HepG2 (cell line): ENCODE data around the gene HHEX. TPM values are rescaled to one million over a fixed set of nuclear protein-coding genes. Genes with fewer than 3 reads are reported as not detected.

ENCODE experiments used
- BCL6 ChIP-seq: IDR thresholded peaks from 2 replicates; pipeline ENCODE4 v1.6.1; 2016; ENCODE audit warnings: missing genetic modification reagents, missing compliant biosample characterization
- GATAD2A ChIP-seq: IDR thresholded peaks from 2 replicates; pipeline ENCODE4 v1.6.1; 2016
- GMEB2 ChIP-seq: IDR thresholded peaks from 2 replicates; pipeline ENCODE4 v1.6.1; 2016; ENCODE audit warnings: missing biosample characterization, missing genetic modification reagents, low read depth
- HHEX ChIP-seq: IDR thresholded peaks from 2 replicates; pipeline ENCODE4 v1.6.1; 2016; ENCODE audit warnings: control low read depth
- HOXD1 ChIP-seq: sonication (generic); formaldehyde crosslinking; IDR thresholded peaks from 2 replicates; pipeline ENCODE4 v1.5.0; 2020; ENCODE audit warnings: missing genetic modification reagents
- LCORL ChIP-seq, 2 experiments: fragments of 450-650 bp in 1 of 2; sonication (generic) in 1 of 2; formaldehyde crosslinking in 1 of 2; IDR thresholded peaks; 2 replicates each; pipeline versions ENCODE4 v1.5.0 to v1.6.1; 2017 to 2020; ENCODE audit warnings: antibody characterized with exemption in 1 of 2, missing genetic modification reagents in 1 of 2
- MAFF ChIP-seq: IDR thresholded peaks from 2 replicates; pipeline ENCODE4 v1.6.1; 2011; ENCODE audit warnings: low read depth, low read length, improper control_type of control experiment
- MBD4 ChIP-seq: IDR thresholded peaks from 2 replicates; pipeline ENCODE4 v1.6.1; 2012; ENCODE audit warnings: low read length, inconsistent platforms, borderline replicate concordance
- MBNL3 ChIP-seq: fragments of 250-450 bp; sonication (Bioruptor Pico); conservative IDR thresholded peaks from 2 replicates; pipeline ENCODE4 v1.8.0; 2022; ENCODE audit warnings: mild to moderate bottlenecking, inconsistent platforms
- MTF1 ChIP-seq: sonication (generic); formaldehyde crosslinking; IDR thresholded peaks from 2 replicates; pipeline ENCODE4 v1.5.0; 2020; ENCODE audit warnings: missing genetic modification reagents
- POLR2G ChIP-seq: fragments of 200-400 bp; formaldehyde crosslinking; IDR thresholded peaks from 2 replicates; pipeline ENCODE4 v1.6.1; 2018; ENCODE audit warnings: mild to moderate bottlenecking, low read depth, low read length, moderate library complexity
- PPARG ChIP-seq: conservative IDR thresholded peaks from 2 replicates; pipeline ENCODE4 v1.6.1; 2016; ENCODE audit warnings: missing biosample characterization, missing genetic modification reagents
- RFX1 ChIP-seq: fragments of 450-650 bp; IDR thresholded peaks from 2 replicates; pipeline ENCODE4 v1.6.1; 2017
- RXRB ChIP-seq: IDR thresholded peaks from 2 replicates; pipeline ENCODE4 v1.6.1; 2016; ENCODE audit warnings: borderline replicate concordance, missing genetic modification reagents, missing compliant biosample characterization
- SIX4 ChIP-seq: sonication (generic); formaldehyde crosslinking; IDR thresholded peaks from 2 replicates; pipeline ENCODE4 v1.4.0; 2020; ENCODE audit warnings: missing genetic modification reagents
- SMC3 ChIP-seq: IDR thresholded peaks from 2 replicates; pipeline ENCODE4 v1.6.1; 2011; ENCODE audit warnings: low read length, improper control_type of control experiment
- SOX6 ChIP-seq, 2 experiments: fragments of 450-650 bp in 1 of 2; sonication (generic) in 1 of 2; formaldehyde crosslinking in 1 of 2; IDR thresholded peaks; 2 replicates each; pipeline versions ENCODE4 v1.4.0 to v1.6.1; 2017 to 2020; ENCODE audit warnings: antibody characterized with exemption in 1 of 2, mild to moderate bottlenecking in 1 of 2, missing genetic modification reagents in 1 of 2
- TCF7 ChIP-seq: sonication (generic); IDR thresholded peaks from 2 replicates; pipeline ENCODE4 v1.6.1; 2016; ENCODE audit warnings: antibody characterized with exemption, low read depth
- ZFX ChIP-seq: sonication (generic); formaldehyde crosslinking; IDR thresholded peaks from 2 replicates; pipeline ENCODE4 v1.4.0; 2020; ENCODE audit warnings: mild to moderate bottlenecking, low read depth, missing genetic modification reagents, moderate library complexity
- ZNF232 ChIP-seq: sonication (generic); formaldehyde crosslinking; IDR thresholded peaks from 2 replicates; pipeline ENCODE4 v1.4.0; 2020; ENCODE audit warnings: missing genetic modification reagents, borderline replicate concordance
- ZNF362 ChIP-seq: sonication (generic); formaldehyde crosslinking; IDR thresholded peaks from 2 replicates; pipeline ENCODE4 v1.4.0; 2020; ENCODE audit warnings: missing genetic modification reagents, mild to moderate bottlenecking, borderline replicate concordance
- ZNF460 ChIP-seq: sonication (generic); formaldehyde crosslinking; IDR thresholded peaks from 2 replicates; pipeline ENCODE4 v1.5.1; 2020; ENCODE audit warnings: missing genetic modification reagents, mild to moderate bottlenecking, borderline replicate concordance
- ZNF616 ChIP-seq: sonication (generic); formaldehyde crosslinking; IDR thresholded peaks from 2 replicates; pipeline ENCODE4 v1.5.0; 2020; ENCODE audit warnings: low read depth, mild to moderate bottlenecking, missing genetic modification reagents
- ZNF710 ChIP-seq: sonication (generic); formaldehyde crosslinking; IDR thresholded peaks from 2 replicates; pipeline ENCODE4 v1.5.0; 2020; ENCODE audit warnings: mild to moderate bottlenecking, missing genetic modification reagents, borderline replicate concordance
- ZNF784 ChIP-seq: sonication (generic); formaldehyde crosslinking; IDR thresholded peaks from 2 replicates; pipeline ENCODE4 v1.5.1; 2020; ENCODE audit warnings: missing genetic modification reagents, mild to moderate bottlenecking, borderline replicate concordance
- ZSCAN31 ChIP-seq: sonication (generic); formaldehyde crosslinking; IDR thresholded peaks from 2 replicates; pipeline ENCODE4 v1.5.0; 2020; ENCODE audit warnings: low read depth, mild to moderate bottlenecking, missing genetic modification reagents
- polyA plus RNA-seq, 8 experiments: library from polyadenylated mRNA; depleted of rRNA in 3 of 8; stranded (reverse) in 7 of 8; unstranded in 1 of 8; fragments of >200 nt; fragmentation: Illumina TruSeq in 4 of 8; extraction: Trizol in 4 of 8; gene quantifications; 2 replicates each; pipeline versions ENCODE4 v1.2.1 to v1.2.3, GENCODE V29; 2011 to 2016; ENCODE audit warnings: low read depth in 4 of 8, missing spikeins in 1 of 8, mixed read lengths in 1 of 8; ENCODE audit not compliant: insufficient read depth in 1 of 8
- total RNA-seq, 5 experiments: library from RNA; depleted of rRNA; stranded (reverse); fragments of >200 nt; fragmentation: Illumina TruSeq; extraction: Trizol; gene quantifications; 2 replicates each; pipeline ENCODE4 v1.2.3, GENCODE V29; 2016; ENCODE audit warnings: low read depth in 1 of 5

HHEX gene
- total and polyA plus RNA-seq, 2 of the 13 experiments (the other 11 are each of a cell fraction or from before 2014, with no cell fraction given), result 44.5 to 48.7 TPM

GRCh38 chr10:92697663-92698511 is 8.1 kb downstream of the HHEX start (continued):
- TF ChIP-seq HOXD1 (CRISPR knock-in tag), result peak; percentile 82; the same call in 1 of the 2 replicates
- TF ChIP-seq MAFF, result 0 out of 2 replicates have a peak, but pooled peaks have one; percentile 16
- peak; percentile 89 for TF ChIP-seq RXRB (CRISPR knock-in tag)
- TF ChIP-seq GATAD2A (CRISPR knock-in tag), result peak; percentile 88
- TF ChIP-seq MBD4, result peak; percentile 89; the same call in 1 of the 2 replicates
- TF ChIP-seq ZNF362, result peak; percentile 34; the same call in 1 of the 2 replicates
- no peak for TF ChIP-seq ZNF616
- TF ChIP-seq MBNL3 (CRISPR knock-in tag), result no peak
- TF ChIP-seq ZSCAN31 (CRISPR knock-in tag), result no peak
- TF ChIP-seq SIX4 (CRISPR knock-in tag), result peak; percentile 56; the same call in 1 of the 2 replicates
- peak; percentile 81 for TF ChIP-seq LCORL (IDR thresholded peaks at IDR 0.05)
- peak; percentile 41 for TF ChIP-seq LCORL (CRISPR knock-in tag; IDR thresholded peaks at IDR 0.05)
- TF ChIP-seq ZNF232 (CRISPR knock-in tag), result no peak
- TF ChIP-seq HHEX (CRISPR knock-in tag), result peak; percentile 93
- no peak for TF ChIP-seq GMEB2 (CRISPR knock-in tag)
- TF ChIP-seq ZNF460 (CRISPR knock-in tag), result no peak
- no peak for TF ChIP-seq ZNF784 (CRISPR knock-in tag)
- TF ChIP-seq BCL6, result peak; percentile 80
- no peak for TF ChIP-seq MTF1 (CRISPR knock-in tag)
- TF ChIP-seq ZNF710 (CRISPR knock-in tag), result 0 out of 2 replicates have a peak, but pooled peaks have one; percentile 22
- TF ChIP-seq POLR2G, result no peak
- peak; percentile 77 for TF ChIP-seq PPARG
- TF ChIP-seq TCF7, result peak; percentile 92
- no peak for TF ChIP-seq ZFX (CRISPR knock-in tag)
- TF ChIP-seq RFX1, result no peak
- no peak for TF ChIP-seq SOX6 (IDR thresholded peaks at IDR 0.05)
- peak; percentile 86 for TF ChIP-seq SOX6 (CRISPR knock-in tag; IDR thresholded peaks at IDR 0.05)
- TF ChIP-seq SMC3, result no peak
